ENCODE results near the gene DDX21.
"Not testable (repeated sequence)": the region's sequence is repeated elsewhere in the genome, so short reads cannot be mapped to it uniquely, and the experiment has no call there.

The DDX21 gene

DNA sequence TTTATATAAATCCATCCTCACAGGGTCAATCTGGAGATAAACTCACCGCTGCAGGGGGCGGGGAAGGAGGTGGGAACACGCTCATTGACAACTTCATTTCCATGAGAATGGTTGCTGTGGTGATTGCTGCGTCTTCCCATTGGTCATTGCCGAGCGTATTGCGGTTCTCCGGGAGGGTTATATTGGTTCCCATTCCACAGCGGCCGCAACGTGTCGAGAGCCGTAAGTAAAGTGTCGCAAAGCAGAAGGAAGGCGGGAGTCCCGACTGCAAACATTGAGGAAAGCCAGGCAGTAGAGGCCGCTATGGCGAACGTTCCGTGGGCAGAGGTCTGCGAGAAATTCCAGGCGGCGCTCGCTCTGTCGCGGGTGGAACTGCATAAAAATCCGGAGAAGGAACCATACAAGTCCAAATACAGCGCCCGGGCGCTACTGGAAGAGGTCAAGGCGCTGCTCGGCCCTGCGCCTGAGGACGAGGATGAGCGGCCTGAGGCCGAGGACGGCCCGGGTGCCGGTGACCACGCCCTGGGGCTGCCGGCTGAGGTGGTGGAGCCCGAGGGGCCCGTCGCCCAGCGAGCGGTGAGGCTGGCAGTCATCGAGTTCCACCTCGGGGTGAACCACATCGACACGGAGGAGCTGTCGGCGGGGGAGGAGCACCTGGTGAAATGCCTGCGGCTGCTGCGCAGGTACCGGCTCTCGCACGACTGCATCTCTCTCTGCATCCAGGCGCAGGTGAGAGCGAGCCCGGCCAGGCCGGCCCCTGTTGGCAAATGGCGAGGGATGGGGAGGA lies 32.8 kb downstream of the DDX21 start, which contains the start of gene KIFBP:
KIFBP (plus strand) TSS at position 274 of the 787 bp plus-strand sequence; CDS start at position 304, 30 bp downstream.
- peak; percentile 69 for DNase-seq (ENCODE audit: low read depth)

DNA sequence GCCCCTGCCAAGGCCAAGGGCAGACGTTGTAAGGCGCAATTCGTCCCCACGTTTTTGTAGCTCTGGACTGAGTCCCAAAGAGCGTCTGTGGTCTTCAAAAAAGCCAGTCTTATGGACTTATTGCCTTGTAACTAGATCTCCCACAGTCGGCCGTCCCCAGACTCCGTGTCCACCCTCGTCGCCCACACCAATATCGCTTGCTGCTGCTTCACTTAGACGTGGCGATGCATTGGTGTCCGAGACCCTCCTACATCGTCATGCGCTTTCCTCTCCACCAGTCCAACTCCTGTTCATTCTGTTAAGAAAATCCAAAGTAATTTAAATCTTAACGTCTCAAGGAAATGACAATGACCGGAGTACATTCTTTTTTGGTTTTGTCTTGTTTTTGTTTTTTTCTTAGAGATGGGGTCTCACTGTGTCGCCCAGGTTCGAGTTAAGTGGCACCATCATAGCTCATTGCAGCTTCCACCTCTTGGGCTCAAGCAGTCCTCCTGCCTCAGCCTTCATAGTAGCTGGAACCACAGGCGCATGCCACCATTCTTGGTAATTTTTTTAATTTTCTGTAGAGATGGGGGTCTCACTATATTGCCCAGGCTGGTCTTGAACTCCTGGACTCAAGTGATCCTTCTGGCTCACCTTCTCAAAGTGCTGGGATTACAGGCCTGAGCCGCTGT lies 33.5 kb downstream of the DDX21 start:
- DNase-seq (ENCODE audit: low read depth) = no peak

DNA sequence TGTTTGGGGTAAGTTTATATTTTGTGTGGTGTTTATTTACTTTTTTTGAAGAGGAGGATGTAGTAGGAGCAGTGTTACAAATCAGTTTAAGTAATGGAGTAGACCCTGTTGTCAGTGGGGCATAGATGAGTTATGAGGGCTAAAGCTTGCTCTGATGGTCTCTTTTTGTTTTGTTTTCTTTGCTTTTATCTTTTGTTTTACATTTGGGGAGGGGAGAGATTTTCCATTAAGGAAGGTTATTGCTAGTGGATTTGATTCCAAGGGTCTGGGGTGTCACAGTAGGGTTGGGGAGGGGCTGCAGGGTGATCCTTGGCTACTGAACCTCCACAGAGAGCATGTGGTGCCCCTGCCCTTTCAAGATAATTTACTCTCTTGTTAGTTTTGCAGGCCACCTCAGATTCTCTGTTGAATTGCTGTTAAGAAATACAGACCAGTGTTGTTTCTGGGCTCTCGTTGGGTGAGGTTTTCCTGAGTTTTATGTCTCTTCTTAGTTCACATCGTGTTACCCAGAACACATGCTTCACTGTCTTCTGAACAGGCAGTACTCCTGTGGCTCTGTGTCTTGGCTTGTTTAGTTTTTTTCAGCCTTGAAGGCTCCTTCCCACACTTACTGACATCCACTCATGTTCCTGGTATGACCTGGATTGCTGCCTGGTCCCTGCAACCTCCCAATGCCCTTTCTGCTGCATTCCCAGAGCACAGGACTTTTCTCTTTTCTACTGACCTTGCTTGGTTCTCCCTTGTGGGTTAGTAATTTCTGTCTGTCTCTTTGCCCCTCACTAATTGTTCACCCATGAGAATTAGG lies 36.9 kb downstream of the DDX21 start:
- DNase-seq (ENCODE audit: low read depth) = no peak

DNA sequence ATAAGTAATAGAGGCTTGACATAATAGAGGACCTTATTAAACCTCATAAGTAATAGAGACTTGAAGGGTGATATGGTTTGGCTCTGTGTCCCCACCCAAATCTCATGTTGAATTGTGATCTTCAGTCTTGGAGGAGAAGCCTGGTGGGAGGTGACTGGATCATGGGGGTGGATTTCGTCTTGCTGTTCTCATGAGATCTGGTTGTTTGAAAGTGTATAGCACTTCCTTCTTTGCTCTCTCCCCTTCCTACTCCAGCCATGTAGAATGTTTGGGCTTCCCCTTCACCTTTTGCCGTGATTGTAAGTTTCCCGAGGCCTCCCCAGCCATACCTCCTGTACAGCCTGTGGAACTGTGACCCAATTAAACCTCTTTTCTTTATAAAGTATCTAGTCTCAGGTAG lies 41.2 kb downstream of the DDX21 start:
- DNase-seq (ENCODE audit: low read depth) = no peak

DNA sequence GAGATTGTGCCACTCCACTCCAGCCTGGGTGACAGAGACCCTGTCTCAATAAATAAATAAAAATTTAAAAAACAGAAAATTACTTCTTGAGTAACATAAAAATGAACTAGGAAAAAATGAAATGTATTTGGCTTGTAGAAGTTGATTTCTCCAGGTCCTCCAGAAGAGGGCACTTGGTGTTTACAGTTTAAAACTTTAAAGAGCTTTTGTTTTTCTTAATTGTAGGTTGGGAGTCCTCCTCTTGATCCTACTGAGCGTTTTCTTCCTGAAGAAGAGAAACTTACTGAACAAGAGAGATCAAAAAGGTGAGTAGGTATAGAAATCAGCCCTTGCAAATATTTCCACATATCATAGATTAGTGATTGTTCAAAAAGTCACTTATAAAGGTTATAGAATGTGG lies 48.9 kb downstream of the DDX21 start:
- no peak for DNase-seq (ENCODE audit: low read depth)

DNA sequence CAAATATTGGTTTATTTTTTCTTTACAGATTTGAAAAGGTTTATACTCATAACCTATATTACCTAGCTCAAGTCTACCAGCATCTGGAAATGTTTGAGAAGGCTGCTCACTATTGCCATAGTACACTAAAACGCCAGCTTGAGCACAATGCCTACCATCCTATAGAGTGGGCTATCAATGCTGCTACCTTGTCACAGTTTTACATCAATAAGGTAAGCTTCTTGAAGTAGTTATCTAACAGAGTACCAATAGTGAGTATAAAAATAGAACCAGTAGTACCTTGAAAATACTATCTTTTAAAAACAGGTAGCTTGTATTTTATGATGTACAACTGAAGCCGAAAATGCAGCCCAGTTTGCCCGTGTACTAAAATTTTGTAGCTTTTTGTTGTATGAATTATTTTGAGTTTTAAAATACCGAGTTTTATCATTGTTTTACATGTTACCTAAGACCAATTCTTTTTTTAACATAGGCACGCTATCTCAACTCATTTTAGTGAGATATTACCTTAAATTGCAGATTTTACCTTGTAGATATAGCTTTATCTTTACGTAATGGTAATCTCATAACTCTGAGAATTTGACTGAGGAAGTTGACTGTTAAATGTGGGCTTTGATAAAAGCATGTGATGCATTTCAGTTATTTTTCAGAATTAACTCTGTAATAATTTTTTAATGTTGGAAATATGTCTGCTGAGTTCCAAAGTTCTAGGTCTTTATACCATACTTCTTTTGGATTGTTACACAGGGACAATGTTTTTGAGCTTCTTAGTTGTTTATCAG lies 49.9 kb downstream of the DDX21 start:
- DNase-seq (ENCODE audit: low read depth) = no peak

DNA sequence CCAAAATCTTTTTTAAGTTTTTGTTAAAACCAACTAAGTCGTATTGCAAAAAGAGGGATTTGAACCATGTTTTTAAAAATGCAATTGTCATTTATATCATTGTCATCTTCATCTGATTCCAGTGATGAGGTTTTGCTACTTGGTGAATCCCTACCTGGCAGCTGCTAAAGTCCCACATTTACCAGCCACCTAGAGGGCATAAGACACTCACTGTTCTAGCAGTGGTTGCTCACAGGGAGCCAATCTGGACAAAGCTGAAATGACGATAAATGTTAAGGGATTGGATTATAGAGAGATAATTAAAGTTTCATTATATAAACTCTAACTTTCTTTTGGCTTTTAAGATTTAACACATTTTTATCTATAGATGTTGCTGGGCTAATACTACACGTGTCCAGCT lies 51.3 kb downstream of the DDX21 start:
- no peak for DNase-seq (ENCODE audit: low read depth)

DNA sequence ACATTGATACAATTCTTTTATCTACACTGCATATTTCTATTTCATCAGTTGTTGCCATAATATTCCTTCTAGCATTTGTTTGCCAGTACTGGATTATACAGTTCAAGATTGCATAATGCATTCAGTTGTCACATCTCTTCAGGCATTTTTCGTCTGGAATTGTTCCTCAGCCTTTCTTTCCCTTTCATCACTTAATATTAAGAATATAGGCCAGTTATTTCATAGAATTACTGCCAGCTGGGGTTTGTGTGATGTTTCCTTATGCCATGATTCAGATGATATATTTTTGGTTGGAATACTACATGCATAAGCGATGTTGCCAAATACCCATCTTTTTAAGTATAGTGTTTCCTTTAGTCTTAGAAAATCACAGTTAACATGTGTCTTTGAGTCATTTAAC lies 53.4 kb downstream of the DDX21 start:
- no peak for DNase-seq (ENCODE audit: low read depth)

DNA sequence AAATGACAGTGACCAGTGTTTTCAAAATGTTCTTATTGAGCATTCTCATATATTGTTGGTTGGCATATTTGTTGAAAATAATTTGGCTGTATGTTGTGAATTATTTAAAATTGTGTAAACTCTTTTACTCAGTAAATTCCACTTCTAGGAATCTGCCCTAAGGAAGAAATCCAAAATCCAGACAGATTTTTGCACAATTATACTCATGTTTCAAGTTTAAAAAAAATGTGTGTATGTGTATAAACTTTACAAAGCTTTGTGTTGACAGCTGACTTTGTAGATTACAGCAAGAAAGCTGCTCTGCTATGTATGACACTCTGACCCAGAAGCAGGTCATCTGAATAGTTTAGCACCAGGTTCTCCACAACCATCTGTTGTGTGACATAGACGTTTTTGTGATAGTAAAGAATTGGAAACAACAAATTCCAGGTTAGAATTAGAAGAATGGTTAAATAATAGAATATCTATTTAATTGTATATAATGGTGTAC lies 54.2 kb downstream of the DDX21 start:
- no peak for DNase-seq (ENCODE audit: low read depth)

DNA sequence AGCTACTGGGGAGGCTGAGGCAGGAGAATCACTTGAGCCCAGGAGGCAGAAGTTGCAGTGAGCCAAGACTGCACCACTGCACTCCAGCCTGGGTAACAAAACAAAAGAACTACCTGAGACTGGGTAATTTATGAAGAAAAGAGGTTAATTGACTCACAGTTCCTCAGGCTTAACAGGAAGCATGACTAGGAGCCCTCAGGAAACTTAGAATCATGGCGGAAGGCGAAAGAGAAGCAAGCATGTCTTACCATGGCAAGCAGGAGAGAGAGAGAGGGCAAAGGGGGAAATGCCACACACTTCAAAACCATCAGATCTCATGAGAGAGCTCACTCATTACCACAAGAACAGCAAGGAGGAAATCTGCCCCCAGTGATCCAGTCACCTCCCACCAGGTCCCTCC lies 56.8 kb downstream of the DDX21 start:
- DNase-seq (ENCODE audit: low read depth) = not testable (repeated sequence)

DNA sequence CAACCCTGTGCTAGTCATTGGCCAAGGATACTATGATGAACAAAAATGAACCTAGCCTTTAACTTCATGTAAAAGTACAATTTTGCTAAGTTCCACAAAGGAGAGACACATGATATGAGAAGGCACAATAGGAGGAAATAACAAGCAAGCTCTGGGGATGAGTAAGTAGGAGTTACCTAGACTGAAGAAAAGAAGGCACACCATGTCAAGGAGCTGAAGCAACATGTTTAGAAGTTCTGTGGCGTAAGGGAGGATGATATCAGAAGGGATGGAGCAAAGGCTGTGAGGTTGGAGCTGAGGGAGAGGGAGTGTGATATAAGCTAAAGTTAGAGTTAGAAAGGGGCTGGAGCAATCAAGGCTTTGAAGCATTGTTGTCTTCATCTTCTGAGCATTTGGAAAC lies 58.2 kb downstream of the DDX21 start:
- no peak for DNase-seq (ENCODE audit: low read depth)

DNA sequence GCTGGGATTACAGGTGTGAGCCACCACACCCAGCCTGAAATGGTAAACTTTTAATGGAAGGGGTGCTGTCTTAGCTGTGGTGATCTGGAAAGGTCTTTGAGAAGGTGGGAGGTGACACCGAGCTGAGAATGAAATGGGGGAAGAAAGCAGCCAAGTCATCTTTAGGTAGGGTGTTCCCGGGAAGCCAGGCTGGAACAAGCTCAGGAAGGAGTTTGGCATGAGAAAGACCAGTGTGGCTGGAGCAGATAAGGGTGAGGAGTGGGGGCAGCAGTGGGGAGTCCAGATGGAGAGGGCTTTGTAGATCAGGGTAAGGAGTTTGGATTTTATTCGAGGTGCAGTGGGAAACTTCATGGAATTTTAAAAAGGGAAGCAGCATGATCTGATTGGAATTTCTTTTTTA lies 62.6 kb downstream of the DDX21 start:
- DNase-seq (ENCODE audit: low read depth) = no peak

DNA sequence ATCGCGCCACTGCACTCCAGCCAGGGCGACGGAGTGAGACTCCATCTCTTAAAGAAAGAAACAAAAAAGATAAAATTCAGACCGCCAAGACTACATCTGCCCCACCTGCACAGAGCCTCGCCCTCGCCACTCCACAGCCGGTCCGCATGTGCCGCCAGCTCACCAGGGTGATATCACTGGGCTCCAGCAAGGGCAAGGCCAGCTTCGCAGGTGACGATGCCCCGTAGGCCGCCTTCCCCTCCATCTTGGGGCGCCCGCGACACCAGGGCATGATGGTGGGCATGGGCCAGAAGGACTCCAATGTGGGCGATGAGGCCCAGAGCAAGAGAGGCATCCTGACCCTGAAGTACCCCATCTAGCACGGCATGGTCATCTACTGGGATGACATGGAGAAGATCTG lies 66.6 kb downstream of the DDX21 start:
- no peak for DNase-seq (ENCODE audit: low read depth)

DNA sequence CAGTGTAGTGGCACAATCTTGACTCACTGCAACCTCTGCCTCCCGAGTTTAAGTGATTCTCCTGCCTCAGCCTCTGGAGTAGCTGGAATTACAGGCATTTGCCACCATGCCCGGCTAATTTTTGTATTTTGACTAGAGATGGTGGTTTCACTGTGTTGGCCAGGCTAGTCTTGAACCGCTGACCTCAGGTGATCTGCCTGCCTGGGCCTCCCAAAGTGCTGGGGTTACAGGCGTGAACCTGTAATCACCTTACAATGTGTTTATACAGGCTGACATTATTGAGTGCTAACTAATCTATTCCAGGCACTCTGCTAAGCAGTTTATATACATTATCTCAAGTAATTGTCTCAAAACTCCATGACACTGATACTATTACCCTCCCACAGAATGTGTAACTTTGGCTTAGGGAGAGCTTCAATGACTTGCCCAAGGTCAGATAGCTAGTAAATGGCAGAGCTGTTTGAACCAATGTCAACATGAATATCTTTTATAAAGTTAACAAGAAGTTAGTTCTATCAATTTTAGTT lies 69.5 kb downstream of the DDX21 start:
- DNase-seq (ENCODE audit: low read depth) = no peak

DNA sequence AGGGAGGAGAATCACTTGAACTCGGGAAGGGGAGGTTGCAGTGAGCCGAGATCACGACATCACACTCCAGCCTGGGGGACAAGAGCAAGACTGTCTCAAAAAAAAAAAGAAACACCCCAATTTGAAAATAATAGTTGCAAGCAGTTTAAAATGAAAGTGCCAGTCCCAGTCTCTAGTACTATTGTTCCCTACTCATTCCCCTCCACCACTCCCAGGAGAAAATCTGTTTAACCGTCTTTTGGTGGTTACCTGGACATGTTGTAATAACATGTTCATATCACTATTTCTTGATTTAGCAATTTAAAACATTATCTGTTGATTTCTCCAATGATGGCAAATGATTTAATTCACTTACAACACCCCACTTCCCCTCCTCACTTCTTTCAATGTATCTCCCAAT lies 77.3 kb downstream of the DDX21 start:
- DNase-seq (ENCODE audit: low read depth) = no peak
